Activated T-cell treated with anti-CD3 and anti-CD28 coated beads for 4 hours (primary cell): ENCODE results near the gene MTIF3.

Experiments used
- DNase-seq: peaks from one replicate; pipeline ENCODE4 v3.0.0-alpha.2; 2020

Gene MTIF3

GRCh38 chr13:27455331-27455855 lies 5.0 kb upstream of the MTIF3 start:
- no peak for DNase-seq

- peak; percentile 29 for DNase-seq
Observed at GRCh38 chr13:27450921-27451471, 632 bp upstream of the MTIF3 start.

GRCh38 chr13:27449081-27449603 lies 1.2 kb downstream of the MTIF3 start:
- no peak for DNase-seq

- no peak for DNase-seq
Observed at GRCh38 chr13:27448308-27448707, 2.1 kb downstream of the MTIF3 start.

- DNase-seq: no peak
Observed at GRCh38 chr13:27446986-27447583, 3.3 kb downstream of the MTIF3 start.

GRCh38 chr13:27442797-27443196 lies 7.6 kb downstream of the MTIF3 start:
- no peak for DNase-seq

- DNase-seq: no peak
Observed at GRCh38 chr13:27442071-27442647, 8.2 kb downstream of the MTIF3 start.

- DNase-seq: no peak
Observed at GRCh38 chr13:27440408-27440807, 10.0 kb downstream of the MTIF3 start.

GRCh38 chr13:27437126-27437525 lies 13.2 kb downstream of the MTIF3 start:
- DNase-seq: no peak

GRCh38 chr13:27432611-27433210 lies 17.7 kb downstream of the MTIF3 start:
- DNase-seq: no peak

GRCh38 chr13:27432180-27432579 lies 18.2 kb downstream of the MTIF3 start:
- no peak for DNase-seq

GRCh38 chr13:27428160-27428559 lies 22.2 kb downstream of the MTIF3 start:
- DNase-seq: no peak

- no peak for DNase-seq
Observed at GRCh38 chr13:27427641-27428040, 22.7 kb downstream of the MTIF3 start.

- DNase-seq: peak; percentile 61
Observed at GRCh38 chr13:27425918-27426630, 24.3 kb downstream of the MTIF3 start.

GRCh38 chr13:27425158-27425917 lies 25.0 kb downstream of the MTIF3 start:
- no peak for DNase-seq

- peak; percentile 80 for DNase-seq
Observed at GRCh38 chr13:27424246-27425157, 25.9 kb downstream of the MTIF3 start, which contains the start of gene GTF3A. GTF3A (plus strand) TSS chr13:27424619.

- no peak for DNase-seq
Observed at GRCh38 chr13:27423333-27423732, 27.0 kb downstream of the MTIF3 start.

GRCh38 chr13:27421101-27421871 lies 29.1 kb downstream of the MTIF3 start:
- DNase-seq: no peak

- DNase-seq: no peak
Observed at GRCh38 chr13:27419328-27419727, 31.0 kb downstream of the MTIF3 start.

- DNase-seq: no peak
Observed at GRCh38 chr13:27415116-27415515, 35.2 kb downstream of the MTIF3 start.
